AG04450 (cell line): ENCODE data around the gene GPR119. TPM values are rescaled to one million over a fixed set of nuclear protein-coding genes. Genes with fewer than 3 reads are reported as not detected.

ENCODE experiments used
- CTCF ChIA-PET: fragments of 300-600, 350-600 bp; formaldehyde crosslinking; extraction: SDS; loops from one replicate; lab custom pipeline; 2022; ENCODE audit warnings: antibody characterized with exemption, inconsistent platforms; lab: Charles Lee
- POLR2A ChIA-PET: fragments of 350-600 bp; formaldehyde crosslinking; extraction: SDS; loops from one replicate; lab custom pipeline; 2021; ENCODE audit warnings: antibody characterized with exemption, inconsistent platforms; lab: Yijun Ruan, JAX
- DNase-seq: peaks from one replicate; pipeline ENCODE4 v3.0.0-alpha.2; 2011; ENCODE audit warnings: low read depth, low spot score
- H3K27ac ChIP-seq: one replicate; pipeline ENCODE4 v1.5.1; 2012; ENCODE audit warnings: low read depth, low read length, control low read depth
- H3K27me3 ChIP-seq: one replicate; pipeline ENCODE4 v1.6.0; 2012; ENCODE audit warnings: low read length; ENCODE audit not compliant: control insufficient read depth, insufficient read depth
- H3K4me3 ChIP-seq: 2 replicates; pipeline ENCODE4 v1.5.1; 2011; ENCODE audit warnings: mild to moderate bottlenecking, low read depth, low read length, control low read depth
- H3K9me3 ChIP-seq: 2 replicates; pipeline ENCODE4 v1.5.1; 2012; ENCODE audit warnings: low read length; ENCODE audit not compliant: control insufficient read depth, insufficient read depth
- polyA plus RNA-seq: library from polyadenylated mRNA; depleted of rRNA; stranded (reverse); fragments of >200 nt; gene quantifications from 2 replicates; pipeline ENCODE4 v1.2.3, GENCODE V29; 2011; rRNA removed
- TF ChIP-seq, protein P1 (sequence below): IDR thresholded peaks from 2 replicates; pipeline ENCODE4 v1.5.1; 2011; ENCODE audit warnings: low read depth, low read length, control low read depth, inconsistent platforms

The GPR119 gene
- polyA plus RNA-seq, 1 experiment = not detected

DNA sequence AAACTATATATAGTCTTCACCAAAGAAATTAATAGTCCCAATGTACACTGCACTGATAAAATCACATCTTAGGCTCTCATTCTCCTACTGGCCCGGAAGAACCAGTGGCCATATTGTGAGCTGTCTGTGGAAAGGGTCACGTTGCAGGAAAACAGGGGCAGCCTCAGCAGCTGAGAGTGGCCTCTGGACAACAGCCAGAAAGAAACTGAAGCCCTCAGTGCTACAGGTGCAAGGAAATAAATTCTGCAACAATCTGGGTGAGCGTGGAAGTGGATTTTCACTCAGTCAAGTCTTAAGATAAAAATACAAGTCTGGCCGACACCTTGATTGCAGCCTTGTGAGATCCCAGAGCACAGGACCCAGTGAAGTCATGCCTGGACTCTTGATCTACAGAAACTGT, 48.9 kb downstream of the GPR119 start:
- no peaks in the 10 kb centered on the region for H3K9me3 ChIP-seq
- CTCF ChIA-PET = no interaction called here
- POLR2A ChIA-PET = no interaction called here
- H3K4me3 ChIP-seq = no peak overlapping the region
- no peak overlapping the region for H3K27ac ChIP-seq
- no peak for DNase-seq
- no peaks in the 10 kb centered on the region for H3K27me3 ChIP-seq
- TF ChIP-seq, protein P1, sequence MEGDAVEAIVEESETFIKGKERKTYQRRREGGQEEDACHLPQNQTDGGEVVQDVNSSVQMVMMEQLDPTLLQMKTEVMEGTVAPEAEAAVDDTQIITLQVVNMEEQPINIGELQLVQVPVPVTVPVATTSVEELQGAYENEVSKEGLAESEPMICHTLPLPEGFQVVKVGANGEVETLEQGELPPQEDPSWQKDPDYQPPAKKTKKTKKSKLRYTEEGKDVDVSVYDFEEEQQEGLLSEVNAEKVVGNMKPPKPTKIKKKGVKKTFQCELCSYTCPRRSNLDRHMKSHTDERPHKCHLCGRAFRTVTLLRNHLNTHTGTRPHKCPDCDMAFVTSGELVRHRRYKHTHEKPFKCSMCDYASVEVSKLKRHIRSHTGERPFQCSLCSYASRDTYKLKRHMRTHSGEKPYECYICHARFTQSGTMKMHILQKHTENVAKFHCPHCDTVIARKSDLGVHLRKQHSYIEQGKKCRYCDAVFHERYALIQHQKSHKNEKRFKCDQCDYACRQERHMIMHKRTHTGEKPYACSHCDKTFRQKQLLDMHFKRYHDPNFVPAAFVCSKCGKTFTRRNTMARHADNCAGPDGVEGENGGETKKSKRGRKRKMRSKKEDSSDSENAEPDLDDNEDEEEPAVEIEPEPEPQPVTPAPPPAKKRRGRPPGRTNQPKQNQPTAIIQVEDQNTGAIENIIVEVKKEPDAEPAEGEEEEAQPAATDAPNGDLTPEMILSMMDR = no peak

Other genes starting within 250 kb of the GPR119 start
- 31.1 and 39.3 TPM in 2 replicates for gene AIFM1, start 219.8 kb downstream of the GPR119 start, polyA plus RNA-seq
- gene RAB33A, start 213.7 kb downstream of the GPR119 start, polyA plus RNA-seq = 3.6 TPM in 2 replicates
- gene ZNF280C, start 116.8 kb downstream of the GPR119 start, polyA plus RNA-seq = 6.5 and 9.9 TPM in 2 replicates
- gene SLC25A14, start 45.8 kb downstream of the GPR119 start, polyA plus RNA-seq = 18.7 and 20.7 TPM in 2 replicates
- 20.3 and 24.0 TPM in 2 replicates for gene RBMX2, start 16.3 kb upstream of the GPR119 start, polyA plus RNA-seq